ENCODE data around the gene FRMD4A.

The FRMD4A gene

DNA sequence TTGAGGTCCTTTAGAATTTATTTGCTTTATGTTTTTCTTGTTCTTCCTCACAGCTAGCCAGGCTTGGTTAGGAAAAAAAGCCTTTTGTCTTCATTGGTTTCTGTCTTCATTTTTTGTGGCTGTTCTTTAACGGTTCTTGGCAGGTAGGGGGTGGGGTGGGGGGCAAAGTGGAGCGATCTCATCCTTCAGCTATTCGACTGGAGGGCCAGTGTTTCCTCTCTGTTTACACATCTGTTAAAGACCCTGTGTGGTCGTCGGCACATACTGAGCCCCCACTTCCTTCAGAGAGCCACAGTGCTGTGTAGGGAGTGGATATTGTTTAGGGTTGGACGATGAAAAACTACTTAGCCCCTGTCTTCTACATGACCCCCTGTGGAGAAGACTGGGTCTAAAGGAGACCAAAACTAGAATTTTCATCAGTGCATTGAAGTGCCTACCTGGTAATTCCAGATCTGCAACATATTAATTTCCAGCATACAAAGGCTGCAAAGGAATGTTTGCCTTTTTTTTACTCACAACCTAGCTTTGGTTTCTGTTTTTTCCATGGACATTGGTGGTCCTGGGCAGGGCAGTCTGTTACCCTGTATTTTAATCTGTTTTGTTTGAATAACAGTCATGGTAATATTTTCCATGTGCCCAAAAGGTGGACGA, 714.9 kb downstream of the FRMD4A start:
- DNase-seq: no peak

DNA sequence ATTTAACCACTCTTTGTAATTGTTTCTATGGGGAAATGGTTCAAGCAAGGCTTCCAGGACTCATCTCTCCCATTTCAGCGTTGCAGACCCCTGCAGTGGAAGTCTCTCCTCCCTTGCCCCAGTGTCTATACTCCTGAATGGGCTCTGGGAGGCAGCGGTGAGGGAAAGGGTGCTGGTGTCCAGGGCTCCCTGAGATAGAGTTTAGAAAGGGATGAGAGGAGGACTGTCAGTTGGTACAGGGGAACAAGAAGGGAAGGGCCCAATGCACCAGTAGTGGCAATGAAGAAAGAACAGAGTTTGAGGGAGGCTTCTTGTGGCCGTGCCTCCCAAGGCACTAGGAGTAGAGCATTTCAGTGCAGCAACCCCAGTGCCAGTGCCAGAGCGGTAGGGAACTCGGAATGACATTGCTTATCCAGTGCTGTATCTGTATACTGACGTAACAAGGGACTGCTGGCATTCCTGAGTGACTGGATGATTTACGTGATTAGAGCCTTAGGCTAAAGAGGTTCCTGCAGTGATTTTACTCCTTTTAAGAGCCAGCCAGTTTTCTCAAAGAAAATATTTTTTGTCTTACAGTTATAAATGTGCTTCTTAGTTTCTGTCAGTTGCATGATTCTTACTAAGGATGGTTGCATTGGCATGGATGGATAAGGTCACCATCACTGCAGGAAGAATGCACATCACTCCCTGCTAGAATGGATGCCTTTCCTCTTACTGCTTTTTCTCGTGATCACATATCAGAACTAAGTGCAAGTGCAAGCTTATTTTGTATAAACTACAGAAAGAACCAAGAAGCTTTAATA, 716.0 kb downstream of the FRMD4A start:
- DNase-seq: no peak

DNA sequence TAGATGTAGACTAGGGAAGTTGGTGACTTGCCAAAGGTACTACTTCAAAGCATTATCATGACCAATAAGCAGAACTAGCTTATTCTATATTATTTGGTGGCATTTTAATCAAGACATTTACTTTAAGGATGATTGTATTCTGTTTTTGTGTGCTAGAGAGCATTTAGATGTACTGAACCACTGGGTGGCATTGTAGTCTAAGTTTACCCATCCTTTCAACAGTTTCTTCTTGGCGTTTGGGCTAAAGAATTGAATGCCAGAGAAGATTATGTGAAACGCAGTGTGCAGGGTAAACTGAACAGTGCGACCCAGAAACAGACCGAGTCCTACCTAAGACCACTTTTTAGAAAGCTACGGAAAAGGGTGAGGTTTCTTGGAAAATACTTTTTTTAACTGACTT, 717.2 kb downstream of the FRMD4A start:
- DNase-seq: no peak

DNA sequence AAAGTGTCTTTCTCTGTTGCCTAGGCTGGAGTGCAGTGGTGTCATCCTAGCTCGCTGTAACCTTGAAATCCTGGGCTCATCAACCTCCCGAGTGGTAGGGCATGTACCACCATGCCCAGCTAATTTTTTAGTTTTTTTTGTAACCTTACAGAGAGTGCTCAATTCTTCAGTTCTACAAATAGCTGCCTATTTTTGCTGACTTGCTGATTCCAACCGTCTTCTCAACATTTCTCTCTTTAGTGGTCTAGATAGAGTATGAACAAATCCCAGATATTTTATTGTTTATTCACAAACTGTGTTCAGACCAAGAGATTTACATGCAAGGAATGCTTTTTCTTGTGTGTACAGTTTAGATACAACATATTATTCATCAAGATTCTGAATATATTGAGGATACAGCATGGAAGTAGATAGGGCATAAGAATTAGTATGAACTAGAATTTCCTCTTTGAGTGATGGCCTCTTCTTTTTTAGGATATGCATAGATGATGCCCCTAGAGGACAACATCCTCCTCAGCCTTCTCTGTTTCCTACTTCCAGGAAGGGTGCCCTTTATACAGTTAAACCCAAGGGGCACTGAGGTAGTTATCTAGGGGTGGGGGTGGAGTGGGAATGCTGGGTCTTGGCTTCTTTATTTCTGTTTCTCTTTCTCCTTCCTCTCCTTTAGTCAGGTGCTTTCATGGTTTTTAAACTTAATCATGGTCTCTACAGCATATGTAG, 717.9 kb downstream of the FRMD4A start:
- no peak for DNase-seq

DNA sequence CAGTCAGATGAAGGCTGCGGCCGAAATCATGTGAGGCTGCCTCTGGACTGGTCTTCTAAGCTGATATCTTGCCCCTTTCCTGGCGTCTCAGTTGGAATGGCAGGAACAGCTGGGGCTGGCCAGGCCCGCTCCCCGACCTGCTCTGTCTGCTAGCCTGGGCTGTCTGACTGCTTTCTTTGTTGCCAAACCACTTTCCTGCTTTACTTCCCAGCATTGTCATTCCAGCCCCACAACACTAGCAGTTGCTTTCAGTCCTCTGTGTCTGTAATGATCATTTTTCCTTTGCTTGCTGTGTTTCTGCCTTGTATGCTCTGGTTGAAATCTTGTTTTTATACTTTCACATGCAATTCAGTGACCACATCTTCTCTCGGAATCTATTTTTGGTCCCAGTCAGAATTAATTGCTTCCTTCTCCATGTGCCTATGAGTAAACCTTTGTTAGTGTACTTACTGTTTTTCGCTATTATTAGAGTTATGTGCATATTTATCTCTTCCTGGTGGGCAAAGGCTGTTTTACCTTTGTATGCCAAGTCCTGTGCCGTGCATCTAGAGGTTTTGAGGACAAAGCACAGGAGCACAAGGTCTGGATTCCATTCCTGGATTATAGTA, 722.4 kb downstream of the FRMD4A start:
- DNase-seq: no peak

DNA sequence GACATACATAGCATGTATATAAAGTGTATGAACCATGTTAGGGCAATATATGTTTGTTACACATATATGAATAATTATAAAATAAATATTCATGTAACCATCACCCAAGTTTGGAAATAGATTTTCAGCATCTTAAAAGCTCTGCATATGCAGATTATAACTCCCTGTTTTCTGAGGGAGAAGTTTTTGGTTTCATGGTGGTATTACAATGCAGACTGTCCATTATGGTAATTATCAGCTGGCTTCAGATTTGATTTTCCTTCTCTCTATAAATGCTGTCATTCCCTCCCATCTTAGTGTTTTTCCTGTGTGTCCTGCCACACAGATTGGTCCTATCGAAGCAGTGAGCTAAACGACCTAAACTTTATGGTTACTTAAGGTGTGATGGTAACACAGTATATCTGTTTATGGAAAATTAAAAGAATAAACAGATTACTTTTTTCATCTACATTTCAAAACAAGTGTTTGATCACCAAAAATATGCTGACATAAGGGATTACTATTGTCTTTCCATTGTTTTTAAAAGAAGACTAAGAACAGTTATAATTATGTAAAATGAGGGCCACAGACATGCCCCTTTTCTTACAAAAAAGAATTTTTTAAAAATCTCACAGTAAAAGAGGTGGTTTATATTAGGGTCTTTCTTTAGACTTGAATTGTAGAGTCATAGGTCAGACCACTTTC, 726.2 kb downstream of the FRMD4A start:
- DNase-seq: no peak

DNA sequence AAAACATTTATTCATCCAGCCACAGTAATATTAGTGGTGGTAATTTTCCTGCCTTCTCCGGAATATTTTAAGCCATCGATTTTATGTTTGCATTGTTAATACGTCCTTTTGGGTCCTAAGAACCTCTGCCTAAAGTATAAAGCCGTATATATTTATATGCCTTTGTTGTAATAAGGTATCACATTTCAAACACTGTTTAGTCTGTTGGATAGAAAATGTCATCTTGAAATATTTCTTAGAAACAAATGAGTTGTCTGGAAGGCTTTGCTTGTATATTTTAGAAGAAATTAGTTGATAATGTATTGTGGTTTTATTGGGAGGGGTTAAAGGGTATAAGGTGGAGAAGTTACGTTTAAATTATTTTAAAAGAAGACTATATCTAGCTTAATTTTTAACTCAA, 732.8 kb downstream of the FRMD4A start:
- DNase-seq: no peak

DNA sequence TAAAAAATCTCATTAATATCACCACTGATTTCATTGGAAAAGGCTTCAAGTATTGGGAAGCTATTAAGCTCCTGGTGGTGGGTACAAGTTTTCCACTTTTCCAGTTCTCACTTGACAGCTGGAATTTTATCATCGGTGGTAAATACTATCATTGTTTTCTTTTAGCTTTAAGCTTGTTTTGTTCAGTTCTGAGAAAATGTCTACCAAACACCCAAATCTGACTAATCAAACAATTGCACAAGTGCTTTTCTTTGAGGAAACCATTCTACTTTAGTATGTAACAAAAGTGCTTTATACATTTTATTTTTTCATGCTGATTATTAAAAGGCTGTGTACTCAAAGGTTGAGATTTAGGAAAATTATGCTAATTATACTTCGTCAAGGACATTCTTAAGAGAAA, 736.1 kb downstream of the FRMD4A start:
- no peak for DNase-seq
